Middle frontal gyrus (tissue), 1 donor: ENCODE results near the gene SENP1.
"Not testable (repeated sequence)": the region's sequence is repeated elsewhere in the genome, so short reads cannot be mapped to it uniquely, and the experiment has no call there.

Source experiments
- DNase-seq: peaks from one replicate; pipeline ENCODE4 v3.0.0-alpha.2; 2015; ENCODE audit warnings: low spot score; ENCODE audit errors: extremely low spot score

SENP1 gene

GRCh38 chr12:48115957-48116356, 10.1 kb upstream of the SENP1 start:
- no peak for DNase-seq

GRCh38 chr12:48111312-48111693, 5.4 kb upstream of the SENP1 start:
- DNase-seq, result not testable (repeated sequence)

- no peak for DNase-seq
These were observed 4.9 kb upstream of the SENP1 start for GRCh38 chr12:48110691-48111311.

- DNase-seq, result no peak
These were observed 3.5 kb upstream of the SENP1 start for GRCh38 chr12:48109424-48109823.

DNA sequence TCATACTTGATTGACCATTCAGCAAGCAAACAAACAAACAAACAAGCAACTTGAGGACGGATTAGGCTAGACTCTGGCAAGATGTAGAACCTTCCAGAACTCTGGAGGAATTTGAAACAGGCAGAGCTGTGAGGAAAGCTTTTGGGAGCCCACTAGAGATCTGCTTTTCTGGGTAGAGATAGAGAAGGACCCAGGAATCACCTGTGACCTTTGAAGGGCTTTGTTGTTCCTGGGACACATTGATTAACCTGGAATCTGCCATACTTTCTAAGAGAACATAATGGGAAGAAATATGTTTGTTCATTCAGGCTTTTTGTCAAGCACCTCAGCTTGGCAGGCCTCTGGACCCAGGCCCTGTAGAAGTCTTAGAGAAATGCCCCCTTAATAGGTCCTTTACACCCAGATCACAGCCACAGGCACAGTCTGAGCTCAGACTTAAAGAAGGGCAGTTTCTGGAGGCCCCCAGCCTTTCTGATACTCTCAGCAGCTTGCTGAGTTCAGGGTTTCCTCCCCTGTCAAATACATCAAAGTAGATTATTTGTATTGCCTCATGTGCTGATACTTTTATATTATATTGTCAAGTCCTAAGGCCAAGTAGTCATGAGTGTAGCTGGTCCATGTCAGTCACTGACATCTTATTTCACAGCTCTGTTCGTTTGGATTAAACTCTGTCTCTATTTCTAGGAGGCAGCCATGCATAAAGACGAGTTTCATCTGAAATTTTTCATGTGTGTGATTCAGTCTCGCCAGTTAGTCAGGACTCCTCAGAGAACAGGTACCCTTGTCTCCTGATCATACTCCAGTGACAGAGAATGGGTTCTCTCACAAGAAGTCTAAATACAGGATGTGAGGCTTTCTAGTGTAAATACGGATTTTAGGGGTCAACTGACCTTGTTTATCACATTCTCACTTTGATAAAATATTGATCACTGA, 1.1 kb upstream of the SENP1 start:
- DNase-seq, result no peak

GRCh38 chr12:48105321-48105866, 485 bp downstream of the SENP1 start:
- no peak for DNase-seq

- no peak for DNase-seq
These were observed 1.3 kb downstream of the SENP1 start for GRCh38 chr12:48104531-48104930.

DNA sequence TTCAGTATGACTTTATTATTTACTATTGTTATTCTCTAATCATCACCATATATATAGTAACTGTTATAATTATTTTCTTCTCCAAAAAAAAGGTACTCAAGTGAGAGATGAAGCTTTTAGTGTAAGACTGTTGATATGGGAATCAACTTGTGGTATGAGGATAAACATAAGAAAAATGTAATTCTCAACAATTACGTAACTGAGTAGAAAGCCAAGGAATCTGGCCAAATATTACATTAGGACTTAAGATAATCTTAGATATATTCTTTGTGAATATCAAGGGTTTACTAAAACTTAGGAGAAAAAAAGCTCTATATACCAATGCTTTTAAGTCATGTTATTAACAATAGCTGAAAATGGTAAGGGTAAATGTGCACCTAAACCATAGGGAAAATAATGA, 13.3 kb downstream of the SENP1 start:
- no peak for DNase-seq

GRCh38 chr12:48086327-48086726, 19.6 kb downstream of the SENP1 start:
- DNase-seq, result no peak

GRCh38 chr12:48084841-48085460, 20.9 kb downstream of the SENP1 start:
- no peak for DNase-seq

- no peak for DNase-seq
These were observed 21.8 kb downstream of the SENP1 start for GRCh38 chr12:48084066-48084465.

DNA sequence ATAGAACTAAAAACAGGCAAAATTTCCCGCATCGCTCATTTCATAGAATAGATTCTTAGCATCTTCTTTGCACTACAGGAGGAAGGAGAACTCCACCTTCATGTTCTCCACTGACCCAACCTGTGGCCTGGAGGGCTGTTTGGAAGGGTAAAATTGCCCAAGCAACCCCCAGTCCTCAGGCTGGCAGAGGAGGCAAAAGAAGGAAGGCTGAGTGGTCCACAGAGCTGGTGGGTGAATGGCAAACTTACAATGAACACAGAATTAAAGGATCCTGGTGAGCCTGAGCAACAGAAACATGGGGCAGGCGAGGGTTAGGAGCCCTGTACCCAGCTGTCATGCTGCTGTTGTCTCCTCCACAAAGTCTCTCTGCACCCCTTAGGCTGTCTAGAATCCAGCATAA, 25.1 kb downstream of the SENP1 start:
- DNase-seq, result no peak

GRCh38 chr12:48080285-48080684, 25.6 kb downstream of the SENP1 start:
- DNase-seq, result no peak

DNA sequence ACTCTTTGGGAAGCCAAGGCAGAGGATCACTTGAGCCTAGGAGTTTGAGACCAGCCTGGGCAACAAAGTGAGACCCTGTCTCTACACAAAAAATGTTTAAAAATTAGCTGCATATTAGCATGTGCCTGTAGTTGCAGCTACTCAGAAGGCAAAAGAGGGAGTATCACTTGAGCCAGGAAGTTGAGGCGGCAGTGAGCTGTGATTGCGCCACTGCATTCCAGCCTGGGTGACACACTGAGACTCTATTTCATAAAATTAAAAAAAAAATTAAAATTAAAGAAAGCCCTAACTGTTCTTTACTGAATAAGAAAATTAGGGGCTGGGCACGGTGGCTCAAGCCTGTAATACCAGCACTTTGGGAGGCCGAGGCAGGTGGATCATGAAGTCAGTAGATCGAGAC, 27.0 kb downstream of the SENP1 start:
- no peak for DNase-seq

- no peak for DNase-seq
These were observed 28.8 kb downstream of the SENP1 start for GRCh38 chr12:48077111-48077510.

DNA sequence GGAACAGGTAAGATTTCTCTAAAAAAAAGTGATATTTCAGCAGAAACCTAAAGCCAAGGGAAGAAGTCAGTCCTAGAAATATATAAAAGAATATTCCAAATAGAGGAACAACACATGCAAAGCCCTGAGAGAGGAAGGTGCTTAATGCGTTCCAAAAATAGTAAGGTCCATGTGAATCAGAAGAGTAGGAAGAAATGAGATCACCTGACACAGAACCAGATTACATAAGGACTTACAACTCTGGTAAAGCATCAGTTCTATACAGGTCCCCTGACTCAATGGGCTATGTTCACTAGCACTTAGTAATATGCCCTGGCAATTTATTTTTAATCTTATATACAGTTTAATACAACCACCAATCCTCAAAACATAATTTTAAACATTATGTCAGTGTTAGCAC, 30.0 kb downstream of the SENP1 start:
- DNase-seq, result no peak

DNA sequence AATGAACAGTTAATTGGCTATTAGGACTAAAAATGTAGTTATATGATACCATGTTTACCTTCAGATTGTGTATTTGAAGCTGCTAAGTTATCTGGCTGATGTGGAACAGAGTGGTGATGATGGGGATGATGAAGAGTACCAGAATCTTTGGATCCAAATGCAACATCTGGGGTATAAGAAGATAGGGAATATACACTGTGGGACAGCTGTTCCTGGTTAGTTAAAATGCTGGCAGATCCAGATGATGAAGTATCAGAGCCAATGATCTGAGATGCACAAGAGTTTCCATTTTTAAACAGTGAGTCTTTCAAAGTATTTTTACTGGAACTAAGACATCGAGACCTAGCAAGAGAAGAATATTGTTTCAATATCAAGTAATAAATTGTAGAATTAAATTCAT, 31.6 kb downstream of the SENP1 start:
- no peak for DNase-seq

DNA sequence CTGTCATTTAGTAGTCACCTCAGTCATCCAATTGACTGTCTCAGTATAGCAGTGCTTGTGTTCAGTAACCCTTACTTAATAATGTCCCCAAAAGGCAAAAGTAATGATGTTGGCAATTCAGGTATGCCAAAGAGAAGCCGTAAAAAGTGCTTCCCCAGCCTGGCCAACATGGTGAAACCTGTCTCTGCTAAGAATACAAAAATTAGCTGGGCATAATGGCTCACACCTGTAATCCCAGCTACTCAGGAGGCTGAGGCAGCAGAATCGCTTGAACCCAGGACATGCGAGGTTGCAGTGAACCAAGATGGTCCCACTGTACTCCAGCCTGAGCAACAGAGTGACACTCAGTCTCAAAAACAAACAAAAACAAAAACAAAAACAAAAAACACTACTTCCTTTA, 33.6 kb downstream of the SENP1 start:
- DNase-seq, result no peak

- DNase-seq, result no peak
These were observed 34.1 kb downstream of the SENP1 start for GRCh38 chr12:48071808-48072207.

GRCh38 chr12:48070731-48071130, 35.1 kb downstream of the SENP1 start:
- no peak for DNase-seq

DNA sequence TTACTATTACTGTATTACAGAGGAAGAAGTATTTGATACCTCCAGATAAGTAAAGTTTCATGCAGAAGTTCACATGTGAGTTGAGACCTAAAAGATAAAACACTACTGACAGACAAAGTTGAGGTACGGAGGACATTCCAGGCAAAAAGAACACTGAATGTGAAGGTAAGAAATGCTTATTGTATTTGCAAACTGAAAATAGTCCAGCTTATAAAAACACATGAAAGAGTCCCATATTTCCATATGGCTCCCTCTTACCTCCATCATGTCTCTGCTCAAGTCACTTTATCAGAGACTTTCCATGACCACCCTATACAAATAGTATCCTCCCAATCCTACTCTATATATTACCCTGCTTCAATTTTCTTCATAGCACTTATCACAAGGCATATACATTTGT, 35.8 kb downstream of the SENP1 start:
- no peak for DNase-seq

DNA sequence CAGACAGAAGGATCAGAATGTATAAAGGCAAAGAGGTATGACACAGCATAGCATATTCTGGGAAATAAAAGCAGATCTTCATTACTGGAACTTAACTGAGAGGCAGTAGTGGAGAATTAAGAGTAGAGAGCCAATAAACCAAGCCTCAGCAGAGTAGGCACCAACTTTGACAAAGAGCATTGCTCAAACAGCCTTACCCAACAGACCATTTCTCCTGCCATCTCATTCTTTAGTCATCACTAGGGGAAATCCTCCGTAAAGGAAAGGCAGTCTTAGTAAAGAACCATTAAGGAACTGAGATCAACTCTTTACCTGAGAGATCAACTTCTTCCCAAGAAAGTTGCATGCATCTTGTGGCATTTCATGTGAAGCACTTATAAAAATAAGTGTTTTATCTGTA, 36.6 kb downstream of the SENP1 start:
- DNase-seq, result no peak
